MM.1S (cell line): ENCODE results near the gene CRMP1.
"Not testable (repeated sequence)": the region's sequence is repeated elsewhere in the genome, so short reads cannot be mapped to it uniquely, and the experiment has no call there.

ENCODE experiments used
- DNase-seq: peaks from one replicate; pipeline ENCODE4 v3.0.0-alpha.2; 2015
- H2AFZ ChIP-seq: fragments of 300-600 bp; sonication (generic); 2 replicates; pipeline ENCODE4 v1.6.0; 2016; ENCODE audit warnings: antibody characterized with exemption, low read length
- H3F3A ChIP-seq: fragments of 300-600 bp; sonication (generic); 2 replicates; pipeline ENCODE4 v1.6.1; 2016; ENCODE audit warnings: mild to moderate bottlenecking, antibody characterized with exemption, low read length, moderate library complexity, mixed read lengths; ENCODE audit not compliant: insufficient read depth
- H3K27ac ChIP-seq: fragments of 300-600 bp; sonication (generic); 2 replicates; pipeline ENCODE4 v1.5.1; 2016; ENCODE audit warnings: mild to moderate bottlenecking, low read length
- H3K27me3 ChIP-seq: fragments of 300-600 bp; sonication (generic); replicated peaks from 2 replicates; pipeline ENCODE4 v1.6.0; 2016; ENCODE audit warnings: low read length; ENCODE audit not compliant: insufficient read depth
- H3K36me3 ChIP-seq: fragments of 300-600 bp; sonication (generic); replicated peaks from 2 replicates; pipeline ENCODE4 v1.6.1; 2016; ENCODE audit warnings: mild to moderate bottlenecking, low read length, mixed read lengths; ENCODE audit not compliant: insufficient read depth
- H3K4me1 ChIP-seq: fragments of 300-600 bp; sonication (generic); 2 replicates; pipeline ENCODE4 v1.6.1; 2016; ENCODE audit warnings: low read length, mixed read lengths
- H3K4me2 ChIP-seq: fragments of 300-600 bp; sonication (generic); 2 replicates; pipeline ENCODE4 v1.6.0; 2016; ENCODE audit warnings: low read depth, low read length
- H3K4me3 ChIP-seq: fragments of 300-600 bp; sonication (generic); 2 replicates; pipeline ENCODE4 v1.5.1; 2016; ENCODE audit warnings: low read length, mixed read lengths
- H3K79me2 ChIP-seq: fragments of 300-600 bp; sonication (generic); 2 replicates; pipeline ENCODE4 v1.6.1; 2016; ENCODE audit warnings: mixed run types, low read length, mixed read lengths
- H3K9ac ChIP-seq: fragments of 300-600 bp; sonication (generic); 2 replicates; pipeline ENCODE4 v1.6.1; 2016; ENCODE audit warnings: low read length, mixed read lengths
- H3K9me2 ChIP-seq: fragments of 300-600 bp; sonication (generic); replicated peaks from 2 replicates; pipeline ENCODE4 v1.6.1; 2016; ENCODE audit warnings: mild to moderate bottlenecking, low read length, mixed read lengths; ENCODE audit not compliant: insufficient read depth
- H3K9me3 ChIP-seq: fragments of 300-600 bp; sonication (generic); replicated peaks from 2 replicates; pipeline ENCODE4 v1.6.1; 2016; ENCODE audit warnings: mild to moderate bottlenecking, low read length, mixed read lengths; ENCODE audit not compliant: insufficient read depth
- H4K20me1 ChIP-seq: fragments of 300-600 bp; sonication (generic); 2 replicates; pipeline ENCODE4 v1.6.1; 2016; ENCODE audit warnings: mild to moderate bottlenecking, low read length, moderate library complexity, mixed read lengths; ENCODE audit not compliant: insufficient read depth
- EZH2 ChIP-seq: fragments of 300-600 bp; sonication (generic); optimal IDR thresholded peaks from 2 replicates; pipeline ENCODE3; 2017; ENCODE audit warnings: low read depth, mild to moderate bottlenecking, antibody characterized with exemption, low read length, mixed read lengths
- EZH2phosphoT487 ChIP-seq: fragments of 300-600 bp; sonication (generic); IDR thresholded peaks from 2 replicates; pipeline ENCODE4 v1.6.1; 2018; ENCODE audit warnings: antibody characterized with exemption, low read length
- TF ChIP-seq, protein P1 (sequence below): fragments of 300-600 bp; sonication (generic); IDR thresholded peaks from 2 replicates; pipeline ENCODE4 v1.5.1; 2016; ENCODE audit warnings: antibody characterized with exemption, low read length, mixed read lengths

CRMP1 gene

DNA sequence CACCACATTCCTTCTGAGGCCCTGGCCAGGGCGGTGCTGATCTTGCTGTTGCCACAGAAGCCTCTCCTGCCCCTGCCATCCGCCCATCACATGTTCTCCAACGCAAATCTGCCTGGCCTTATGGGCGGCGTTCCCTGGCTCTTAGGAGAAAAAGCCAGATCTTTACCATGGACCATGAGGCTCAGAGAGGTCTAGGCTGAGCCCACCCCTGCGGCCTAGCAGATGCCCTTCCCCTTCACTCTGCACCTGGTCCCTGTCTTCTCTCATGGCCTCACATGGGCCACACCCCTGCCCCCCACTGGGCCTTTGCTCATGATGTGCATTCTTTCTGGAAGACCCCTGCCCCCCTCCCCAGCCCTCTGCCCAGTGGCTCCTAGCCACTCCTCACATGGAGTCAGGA lies 78.5 kb downstream of the CRMP1 start:
- TF ChIP-seq, protein P1, sequence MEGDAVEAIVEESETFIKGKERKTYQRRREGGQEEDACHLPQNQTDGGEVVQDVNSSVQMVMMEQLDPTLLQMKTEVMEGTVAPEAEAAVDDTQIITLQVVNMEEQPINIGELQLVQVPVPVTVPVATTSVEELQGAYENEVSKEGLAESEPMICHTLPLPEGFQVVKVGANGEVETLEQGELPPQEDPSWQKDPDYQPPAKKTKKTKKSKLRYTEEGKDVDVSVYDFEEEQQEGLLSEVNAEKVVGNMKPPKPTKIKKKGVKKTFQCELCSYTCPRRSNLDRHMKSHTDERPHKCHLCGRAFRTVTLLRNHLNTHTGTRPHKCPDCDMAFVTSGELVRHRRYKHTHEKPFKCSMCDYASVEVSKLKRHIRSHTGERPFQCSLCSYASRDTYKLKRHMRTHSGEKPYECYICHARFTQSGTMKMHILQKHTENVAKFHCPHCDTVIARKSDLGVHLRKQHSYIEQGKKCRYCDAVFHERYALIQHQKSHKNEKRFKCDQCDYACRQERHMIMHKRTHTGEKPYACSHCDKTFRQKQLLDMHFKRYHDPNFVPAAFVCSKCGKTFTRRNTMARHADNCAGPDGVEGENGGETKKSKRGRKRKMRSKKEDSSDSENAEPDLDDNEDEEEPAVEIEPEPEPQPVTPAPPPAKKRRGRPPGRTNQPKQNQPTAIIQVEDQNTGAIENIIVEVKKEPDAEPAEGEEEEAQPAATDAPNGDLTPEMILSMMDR, result no peak
- TF ChIP-seq EZH2phosphoT487, result no peak
- no peak for TF ChIP-seq EZH2
- Histone ChIP-seq H3K9ac (no peak overlapping the region), H3K9me3 (no peaks in the 10 kb centered on the region), H3K4me2 (no peak overlapping the region), H3K4me3 (no peak overlapping the region), H2AFZ (no peak overlapping the region), H3K27me3 (no peaks in the 10 kb centered on the region), H3K27ac (no peak overlapping the region), H3K4me1 (no peaks in the 10 kb centered on the region), H3F3A (no peaks in the 10 kb centered on the region), H4K20me1 (no peaks in the 10 kb centered on the region), H3K9me2 (no peaks in the 10 kb centered on the region), H3K36me3 (no peaks in the 10 kb centered on the region), H3K79me2 (no peaks in the 10 kb centered on the region)
- DNase-seq, result no peak

DNA sequence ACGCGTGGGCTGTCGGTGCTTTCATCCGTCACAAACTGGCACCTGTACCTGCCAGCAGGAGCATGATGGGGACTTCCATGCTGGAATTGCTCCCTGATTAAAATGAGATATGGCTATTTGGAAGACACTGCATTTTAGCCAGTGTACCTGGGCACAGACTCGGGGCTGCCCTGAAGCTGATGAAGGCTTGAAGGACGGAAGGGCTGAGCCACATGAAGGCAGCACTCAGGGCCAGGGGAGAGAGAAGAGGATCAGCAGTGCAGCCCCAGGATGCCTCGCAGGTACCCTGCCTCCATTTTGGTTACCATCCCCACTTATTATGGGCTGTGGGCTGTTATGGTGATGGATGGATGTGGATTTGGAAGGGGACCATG lies 79.0 kb downstream of the CRMP1 start:
- H3K4me1 ChIP-seq, result no peaks in the 10 kb centered on the region
- H3K36me3 ChIP-seq, result no peaks in the 10 kb centered on the region
- no peaks in the 10 kb centered on the region for H3K27me3 ChIP-seq
- no peak overlapping the region for H3K4me2 ChIP-seq
- H3K79me2 ChIP-seq, result no peaks in the 10 kb centered on the region
- H3K9me3 ChIP-seq, result no peaks in the 10 kb centered on the region
- H4K20me1 ChIP-seq, result no peaks in the 10 kb centered on the region
- no peak for DNase-seq
- H3K9ac ChIP-seq, result no peak overlapping the region
- no peaks in the 10 kb centered on the region for H3F3A ChIP-seq
- TF ChIP-seq EZH2, result no peak
- TF ChIP-seq, protein P1, result no peak
- H3K27ac ChIP-seq, result no peak overlapping the region
- H3K9me2 ChIP-seq, result no peaks in the 10 kb centered on the region
- no peak overlapping the region for H2AFZ ChIP-seq
- H3K4me3 ChIP-seq, result no peak overlapping the region

DNA sequence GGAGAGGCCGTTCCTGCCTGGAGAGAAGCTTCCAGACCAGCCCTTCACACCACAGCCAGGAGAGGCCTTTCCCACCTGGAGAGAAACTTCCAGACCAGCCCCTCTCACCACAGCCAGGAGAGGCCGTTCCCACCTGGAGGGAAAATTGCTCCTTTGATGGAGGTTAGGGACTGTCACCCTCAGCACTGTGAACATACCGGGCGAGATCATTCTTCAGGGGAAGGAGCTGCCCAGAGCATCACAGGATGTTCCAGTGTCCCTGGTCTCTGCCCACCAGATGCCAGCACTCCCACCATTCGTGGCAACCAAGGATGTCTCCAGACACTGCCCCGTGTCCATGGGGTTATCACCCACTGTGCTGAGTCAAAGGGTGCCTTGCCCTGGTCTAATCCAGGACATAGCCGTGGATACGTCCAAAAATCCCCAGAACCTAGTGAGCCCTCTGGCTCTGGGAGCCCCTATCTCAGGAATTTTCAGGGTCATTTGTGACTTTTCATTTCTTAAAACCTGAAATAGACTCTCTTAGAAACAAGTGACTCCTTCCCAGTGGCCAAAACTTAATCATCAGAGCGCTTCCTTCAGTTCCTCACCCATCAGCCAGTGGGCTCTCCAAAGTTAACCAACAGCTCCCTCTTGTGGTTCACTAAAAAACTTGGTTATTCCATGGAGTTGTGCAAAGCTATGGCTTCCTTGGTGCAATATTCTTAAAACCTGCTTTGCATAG lies 80.2 kb downstream of the CRMP1 start:
- no peaks in the 10 kb centered on the region for H3K27me3 ChIP-seq
- no peaks in the 10 kb centered on the region for H3K79me2 ChIP-seq
- no peaks in the 10 kb centered on the region for H4K20me1 ChIP-seq
- peak; percentile 56 for DNase-seq
- no peak overlapping the region for H2AFZ ChIP-seq
- no peaks in the 10 kb centered on the region for H3K36me3 ChIP-seq
- H3F3A ChIP-seq, result no peaks in the 10 kb centered on the region
- no peaks in the 10 kb centered on the region for H3K4me1 ChIP-seq
- no peak overlapping the region for H3K4me2 ChIP-seq
- no peaks in the 10 kb centered on the region for H3K9me3 ChIP-seq
- no peak overlapping the region for H3K27ac ChIP-seq
- H3K9me2 ChIP-seq, result no peaks in the 10 kb centered on the region
- no peak overlapping the region for H3K4me3 ChIP-seq
- no peak for TF ChIP-seq EZH2phosphoT487
- TF ChIP-seq, protein P1, result peak; percentile 68
- H3K9ac ChIP-seq, result no peak overlapping the region

DNA sequence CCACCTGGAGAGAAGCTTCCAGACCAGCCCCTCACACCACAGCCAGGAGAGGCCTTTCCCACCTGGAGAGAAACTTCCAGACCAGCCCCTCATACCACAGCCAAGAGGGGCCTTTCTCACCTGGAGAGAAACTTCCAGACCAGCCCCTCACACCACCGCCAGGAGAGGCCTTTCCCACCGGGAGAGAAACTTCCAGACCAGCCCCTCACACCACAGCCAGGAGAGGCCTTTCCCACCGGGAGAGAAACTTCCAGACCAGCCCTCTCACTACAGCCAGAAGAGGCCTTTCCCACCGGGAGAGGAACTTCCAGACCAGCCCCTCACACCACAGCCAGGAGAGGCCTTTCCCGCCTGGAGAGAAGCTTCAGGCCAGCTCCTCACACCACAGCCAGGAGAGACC lies 80.8 kb downstream of the CRMP1 start:
- H3K4me2 ChIP-seq, DNase-seq, H3K9ac ChIP-seq, H3F3A ChIP-seq, H3K9me2 ChIP-seq, H3K4me3 ChIP-seq, H4K20me1 ChIP-seq, H2AFZ ChIP-seq, H3K36me3 ChIP-seq, H3K9me3 ChIP-seq, H3K79me2 ChIP-seq, H3K27me3 ChIP-seq, H3K4me1 ChIP-seq, H3K27ac ChIP-seq: not testable (repeated sequence)
